Fibroblast of the aortic adventitia (primary cell): ENCODE data around the gene F5. TPM values are rescaled to one million over a fixed set of nuclear protein-coding genes. Genes with fewer than 3 reads are reported as not detected.

Experiments used
- DNase-seq: peaks from one replicate; pipeline ENCODE4 v3.0.0-alpha.2; 2010; ENCODE audit warnings: low read depth
- H3K4me3 ChIP-seq: 2 replicates; pipeline ENCODE4 v1.5.1; 2011; ENCODE audit warnings: low read depth, mild to moderate bottlenecking, control low read depth, low read length, moderate library complexity
- total RNA-seq: library from RNA; depleted of rRNA; stranded (reverse); fragments of >200 nt; gene quantifications from 2 replicates; pipeline ENCODE4 v1.2.3, GENCODE V29; 2012; ENCODE audit warnings: low replicate concordance
- TF ChIP-seq, protein P1 (sequence below): IDR thresholded peaks from 2 replicates; pipeline ENCODE4 v1.5.1; 2011; ENCODE audit warnings: mild to moderate bottlenecking, low read length, control low read depth, inconsistent platforms; ENCODE audit not compliant: insufficient read depth

The F5 gene
- total RNA-seq, 1 donor = not detected

- no peak overlapping the region for H3K4me3 ChIP-seq
- TF ChIP-seq, protein P1, sequence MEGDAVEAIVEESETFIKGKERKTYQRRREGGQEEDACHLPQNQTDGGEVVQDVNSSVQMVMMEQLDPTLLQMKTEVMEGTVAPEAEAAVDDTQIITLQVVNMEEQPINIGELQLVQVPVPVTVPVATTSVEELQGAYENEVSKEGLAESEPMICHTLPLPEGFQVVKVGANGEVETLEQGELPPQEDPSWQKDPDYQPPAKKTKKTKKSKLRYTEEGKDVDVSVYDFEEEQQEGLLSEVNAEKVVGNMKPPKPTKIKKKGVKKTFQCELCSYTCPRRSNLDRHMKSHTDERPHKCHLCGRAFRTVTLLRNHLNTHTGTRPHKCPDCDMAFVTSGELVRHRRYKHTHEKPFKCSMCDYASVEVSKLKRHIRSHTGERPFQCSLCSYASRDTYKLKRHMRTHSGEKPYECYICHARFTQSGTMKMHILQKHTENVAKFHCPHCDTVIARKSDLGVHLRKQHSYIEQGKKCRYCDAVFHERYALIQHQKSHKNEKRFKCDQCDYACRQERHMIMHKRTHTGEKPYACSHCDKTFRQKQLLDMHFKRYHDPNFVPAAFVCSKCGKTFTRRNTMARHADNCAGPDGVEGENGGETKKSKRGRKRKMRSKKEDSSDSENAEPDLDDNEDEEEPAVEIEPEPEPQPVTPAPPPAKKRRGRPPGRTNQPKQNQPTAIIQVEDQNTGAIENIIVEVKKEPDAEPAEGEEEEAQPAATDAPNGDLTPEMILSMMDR = no peak
- no peak for DNase-seq
Measured at GRCh38 chr1:169525391-169525790, 60.9 kb downstream of the F5 start.

GRCh38 chr1:169523904-169524303 is 62.4 kb downstream of the F5 start:
- no peak overlapping the region for H3K4me3 ChIP-seq
- no peak for DNase-seq
- TF ChIP-seq, protein P1 = no peak

DNA sequence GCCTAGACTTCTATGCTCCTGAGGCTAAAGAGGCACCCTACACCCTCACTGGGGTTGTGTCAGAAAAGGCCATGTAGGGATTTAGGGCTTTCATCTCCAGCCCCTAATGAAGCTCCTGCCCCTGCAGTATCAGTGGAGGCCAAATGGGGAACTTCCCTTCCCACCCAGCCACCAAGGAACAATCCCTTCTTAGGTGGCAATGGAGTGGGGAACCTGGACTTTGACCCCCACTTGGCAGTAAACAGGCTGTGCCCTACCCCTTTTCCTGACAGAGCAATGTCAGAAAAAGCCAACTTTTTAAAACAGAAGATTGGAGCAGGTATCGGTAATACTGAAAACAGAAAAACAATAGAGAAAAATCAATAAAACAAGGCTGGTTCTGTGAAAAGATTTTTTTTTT is 65.1 kb downstream of the F5 start:
- TF ChIP-seq, protein P1 = no peak
- H3K4me3 ChIP-seq = no peak overlapping the region
- DNase-seq = no peak

DNA sequence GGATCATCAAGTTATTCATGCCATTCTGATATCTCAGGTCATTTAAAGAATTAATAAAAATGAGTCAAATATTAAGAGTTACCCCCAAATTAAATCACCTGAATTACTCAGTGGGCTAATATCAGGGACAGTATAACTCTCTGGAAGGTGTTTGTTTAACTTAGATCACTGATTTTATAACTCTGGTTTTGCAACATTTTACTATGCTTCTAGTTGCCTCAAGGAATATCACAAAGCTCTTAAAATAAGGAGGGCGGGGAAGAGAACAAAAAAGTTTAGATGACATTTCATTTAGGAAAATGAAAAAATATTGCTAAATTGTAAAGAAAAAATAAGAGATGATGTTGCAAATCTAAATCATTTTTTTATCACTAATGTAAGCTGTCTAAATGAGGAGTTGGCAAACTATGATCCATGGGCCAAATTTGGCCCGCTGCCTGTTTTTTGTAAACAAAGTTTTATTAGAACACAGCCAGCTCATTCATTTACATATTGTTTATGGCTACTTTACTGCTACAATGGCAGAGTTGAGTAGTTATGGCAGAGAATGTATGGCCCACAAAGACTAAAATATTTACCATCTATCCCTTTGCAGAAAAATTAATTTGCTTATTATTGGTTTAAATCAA is 68.6 kb downstream of the F5 start:
- H3K4me3 ChIP-seq = no peak overlapping the region
- DNase-seq = no peak

DNA sequence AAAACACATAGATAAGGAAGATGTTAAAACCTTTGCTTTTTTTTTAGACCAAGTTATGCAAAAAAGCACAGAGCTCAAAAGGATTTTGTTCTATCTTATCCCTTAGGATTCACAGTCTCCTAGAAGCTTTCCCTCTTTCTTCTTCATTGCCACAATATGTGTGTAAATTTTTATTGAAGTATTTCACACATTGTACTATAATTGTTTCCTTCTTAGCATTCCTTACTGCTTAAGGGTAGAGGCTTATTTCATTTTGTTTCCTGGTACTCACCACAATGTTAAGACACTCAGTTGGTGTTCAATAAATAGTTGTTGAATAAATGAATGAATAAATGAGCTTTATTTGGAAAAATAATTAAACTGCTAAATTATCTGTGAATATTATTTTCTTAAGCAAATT is 70.6 kb downstream of the F5 start:
- no peak overlapping the region for H3K4me3 ChIP-seq
- DNase-seq = no peak
- TF ChIP-seq, protein P1 = no peak

More for the DNA sequence above, 68.6 kb downstream of the F5 start:
- TF ChIP-seq, protein P1 = no peak

GRCh38 chr1:169514566-169515270 is 71.6 kb downstream of the F5 start:
- DNase-seq = no peak
- TF ChIP-seq, protein P1 = no peak

More at GRCh38 chr1:169514566-169515270, 71.6 kb downstream of the F5 start:
- no peak overlapping the region for H3K4me3 ChIP-seq
